Thoracic aorta endothelial cell (primary cell): Measurements from ENCODE around the gene ARHGAP19. TPM values are rescaled to one million over a fixed set of nuclear protein-coding genes. Genes with fewer than 3 reads are reported as not detected.

ENCODE experiments used
- small RNA-seq: library from RNA; depleted of rRNA; stranded (forward); fragments of <200 nt; gene quantifications from one replicate; pipeline ENCODE3, GENCODE V24; 2012
- total RNA-seq: library from RNA; depleted of rRNA; stranded (reverse); fragments of >200 nt; gene quantifications from 2 replicates; pipeline ENCODE4 v1.2.3, GENCODE V29; 2012

Gene ARHGAP19
- 20.6 and 26.8 TPM in 2 replicates for total RNA-seq

GRCh38 chr10:97292097-97292861, at the start of gene ARHGAP19:
Gene ARHGAP19 (minus strand): TSS chr10:97292637. CDS start chr10:97292627, 10 bp downstream.

GRCh38 chr10:97334370-97335175, 42.1 kb upstream of the ARHGAP19 start, which contains the start of gene FRAT2:
Gene FRAT2 (minus strand): TSS chr10:97334729. CDS start chr10:97334572, 157 bp downstream.

GRCh38 chr10:97318772-97319651, 26.6 kb upstream of the ARHGAP19 start, which contains the start of gene FRAT1:
Gene FRAT1 (plus strand): TSS chr10:97319271. CDS start chr10:97319454, 183 bp downstream.

GRCh38 chr10:97185326-97186058, 106.9 kb downstream of the ARHGAP19 start, which contains the start of gene SLIT1:
Gene SLIT1 (minus strand): TSS chr10:97185959. CDS start chr10:97185674, 285 bp downstream.

Small RNA genes within 50 kb of the gene (small RNA-seq; reads per million reads assigned to genes)
- gene RF00017: not detected

Other genes with a start within 250 kb of the ARHGAP19 start
- under 0.01 TPM in 1 of 2 replicates, not detected in the other for gene SLIT1, start 106.7 kb downstream of the ARHGAP19 start, total RNA-seq
- gene FRAT1, start 26.6 kb upstream of the ARHGAP19 start, total RNA-seq: 2.1 and 2.5 TPM in 2 replicates
- 10.1 and 10.6 TPM in 2 replicates for gene FRAT2, start 42.1 kb upstream of the ARHGAP19 start, total RNA-seq
- 24.0 and 27.1 TPM in 2 replicates for gene RRP12, start 108.7 kb upstream of the ARHGAP19 start, total RNA-seq
- 522 and 584 TPM in 2 replicates for gene PGAM1, start 133.6 kb upstream of the ARHGAP19 start, total RNA-seq
- 47.5 and 49.0 TPM in 2 replicates for gene EXOSC1, start 153.4 kb upstream of the ARHGAP19 start, total RNA-seq
- gene ZDHHC16, start 153.5 kb upstream of the ARHGAP19 start, total RNA-seq: 46.9 and 60.2 TPM in 2 replicates
- gene MMS19, start 205.8 kb upstream of the ARHGAP19 start, total RNA-seq: 112 and 125 TPM in 2 replicates
- gene UBTD1, start 206.3 kb upstream of the ARHGAP19 start, total RNA-seq: 38.1 and 42.4 TPM in 2 replicates